ENCODE data around the gene ADAR.

DNA sequence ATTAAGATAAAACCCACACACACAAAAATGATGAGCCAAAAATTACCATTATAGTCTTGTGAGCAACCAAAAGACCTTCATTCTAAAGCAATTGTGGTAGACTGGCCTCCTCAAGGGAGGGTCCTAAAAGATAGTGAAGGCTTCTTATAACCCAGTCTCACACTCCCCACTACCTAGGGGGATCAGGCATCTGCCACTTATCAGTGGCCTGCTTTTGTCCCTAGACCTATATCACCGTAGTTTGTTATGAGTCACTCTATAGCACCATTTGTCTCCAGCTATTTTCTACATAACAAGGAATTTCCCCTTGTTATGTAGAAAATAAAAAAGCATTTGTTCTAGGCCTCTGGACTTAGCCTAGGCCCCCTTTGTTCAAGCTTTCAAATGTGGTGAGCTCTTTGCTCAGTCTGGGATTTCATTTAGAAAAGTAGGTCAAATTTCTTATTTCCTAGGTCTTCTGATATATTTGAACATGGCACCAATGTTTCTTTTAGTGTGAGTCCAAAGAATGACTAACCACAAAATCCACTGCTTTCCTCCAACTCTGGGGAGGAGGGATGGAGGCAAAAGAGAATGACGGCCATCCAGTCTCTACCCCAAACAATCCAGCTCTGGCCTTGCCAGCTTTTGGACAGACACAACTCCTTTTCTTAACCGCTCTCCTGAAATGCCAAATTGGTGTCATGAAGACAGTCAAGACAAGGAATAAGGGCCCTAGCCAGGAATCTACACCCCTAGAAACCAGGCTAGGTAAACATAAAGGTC is 8.9 kb downstream of the ADAR start:
- TF ChIP-seq POLR2AphosphoS5 (IDR thresholded peaks at IDR 0.05) (no peak), POLR2A (IDR thresholded peaks at IDR 0.05) (no peak), CTCF (IDR thresholded peaks at IDR 0.05 in 8 of 11, conservative IDR thresholded peaks at IDR 0.05 in 3 of 11) (no peak)

All from spleen (tissue), 7 donors.